Stimulated activated naive CD8-positive, alpha-beta T cell treated with anti-CD3 and anti-CD28 coated beads, Interleukin-15, Interleukin-2, amounts not matched to agents 100 ng/mL and 50 ng/mL, for 24 hours (primary cell): ENCODE data around the gene ZCCHC17.
A peak's percentile ranks its signal among the peaks of the same experiment; 100 is the strongest.

ENCODE experiments used
- H3K27ac Mint-ChIP-seq: one replicate; pipeline ENCODE4 v1.8.0; 2021; ENCODE audit warnings: mild to moderate bottlenecking, mixed read lengths
- H3K27me3 Mint-ChIP-seq: one replicate; pipeline ENCODE4 v1.8.0; 2021; ENCODE audit warnings: mixed read lengths
- H3K36me3 Mint-ChIP-seq: one replicate; pipeline ENCODE4 v1.8.0; 2021; ENCODE audit warnings: low read depth, mixed read lengths
- H3K4me1 Mint-ChIP-seq: one replicate; pipeline ENCODE4 v1.8.0; 2021; ENCODE audit warnings: low read depth, mixed read lengths
- H3K4me3 Mint-ChIP-seq: one replicate; pipeline ENCODE4 v1.8.0; 2021; ENCODE audit warnings: mild to moderate bottlenecking, mixed read lengths
- H3K9me3 Mint-ChIP-seq: one replicate; pipeline ENCODE4 v1.8.0; 2021; ENCODE audit warnings: mixed read lengths

The ZCCHC17 gene

DNA sequence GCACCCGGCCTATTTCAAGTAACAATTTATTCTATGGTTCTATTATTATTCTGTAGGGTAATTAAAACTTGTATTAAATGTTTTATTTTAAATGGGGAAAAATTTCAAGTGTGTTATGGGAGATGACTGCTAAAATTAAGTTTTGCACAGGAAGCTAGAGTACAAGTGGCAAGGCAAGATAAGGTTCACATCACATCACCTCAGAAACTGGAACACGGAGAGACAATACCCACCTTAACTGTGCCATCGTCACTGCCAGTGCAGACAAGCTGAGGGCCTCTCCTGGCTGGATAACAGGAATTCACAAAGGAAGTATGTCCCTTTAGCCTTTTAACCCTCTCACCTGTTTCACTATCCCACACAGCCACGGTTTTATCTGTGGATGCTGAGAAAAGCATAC lies 7.8 kb upstream of the ZCCHC17 start:
- H3K36me3 Mint-ChIP-seq, result peaks cover 74% of the 10 kb centered on the region
- no peak overlapping the region for H3K4me3 Mint-ChIP-seq
- H3K27me3 Mint-ChIP-seq, result no peaks in the 10 kb centered on the region
- no peaks in the 10 kb centered on the region for H3K9me3 Mint-ChIP-seq
- peaks cover 9% of the 10 kb centered on the region for H3K4me1 Mint-ChIP-seq
- H3K27ac Mint-ChIP-seq, result no peak overlapping the region

DNA sequence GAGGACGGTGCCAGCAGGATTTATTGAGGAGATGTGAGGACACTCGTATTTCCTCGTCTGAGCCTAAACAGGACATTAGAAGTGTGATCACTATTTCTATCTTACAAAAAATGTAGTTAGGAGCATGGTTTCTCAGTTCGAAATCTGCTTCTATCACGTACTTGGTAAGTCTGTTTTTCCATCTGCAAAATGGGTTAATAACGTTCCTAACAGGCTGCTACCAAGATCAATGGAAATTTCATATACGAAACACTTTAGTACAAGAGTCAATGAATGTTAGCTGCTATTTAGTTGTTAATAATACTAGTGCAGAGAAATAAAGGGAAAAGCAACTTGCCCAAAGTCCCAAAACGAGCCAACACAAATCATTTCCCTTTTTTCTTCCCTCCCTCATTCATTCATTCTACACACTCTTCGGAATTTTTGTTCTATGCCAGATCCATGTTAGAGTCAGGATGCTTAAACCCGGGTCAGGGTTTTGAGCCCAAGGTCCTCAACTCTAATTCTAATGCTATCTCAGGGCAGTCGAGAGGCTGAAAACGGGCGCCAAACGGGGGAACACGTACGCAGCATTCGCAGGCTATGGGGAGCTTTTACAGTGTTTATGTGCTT lies 852 bp upstream of the ZCCHC17 start:
- H3K9me3 Mint-ChIP-seq, result no peaks in the 10 kb centered on the region
- no peak overlapping the region for H3K27ac Mint-ChIP-seq
- H3K27me3 Mint-ChIP-seq, result no peaks in the 10 kb centered on the region
- H3K4me3 Mint-ChIP-seq, result no peak overlapping the region
- peaks cover 31% of the 10 kb centered on the region for H3K4me1 Mint-ChIP-seq
- peaks cover 40% of the 10 kb centered on the region for H3K36me3 Mint-ChIP-seq

GRCh38 chr1:31297277-31298247 lies 730 bp downstream of the ZCCHC17 start:
- peaks cover 34% of the 10 kb centered on the region for H3K36me3 Mint-ChIP-seq
- no peaks in the 10 kb centered on the region for H3K27me3 Mint-ChIP-seq
- no peak overlapping the region for H3K27ac Mint-ChIP-seq
- H3K4me3 Mint-ChIP-seq, result no peak overlapping the region
- peaks cover 31% of the 10 kb centered on the region for H3K4me1 Mint-ChIP-seq
- no peaks in the 10 kb centered on the region for H3K9me3 Mint-ChIP-seq

DNA sequence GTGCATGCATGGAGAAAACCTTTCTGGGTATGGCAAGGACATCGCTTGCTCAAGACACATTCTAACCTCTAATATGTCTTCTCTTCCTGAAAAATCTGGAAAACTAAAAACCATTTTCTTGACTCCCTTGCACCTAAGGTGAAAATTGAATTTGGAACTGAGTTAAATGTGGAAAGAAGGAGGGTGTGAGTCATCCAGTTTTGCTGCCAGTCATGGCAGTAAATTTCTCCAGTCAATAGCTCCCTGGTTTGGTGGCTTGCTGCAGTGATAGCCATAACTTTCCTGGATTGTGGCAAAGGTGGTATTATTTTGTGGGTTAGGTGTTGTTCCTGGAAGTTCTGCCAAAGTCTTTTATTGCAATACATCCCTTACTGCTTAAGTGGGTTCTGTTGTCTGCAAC lies 2.5 kb downstream of the ZCCHC17 start:
- H3K4me1 Mint-ChIP-seq, result peaks cover 24% of the 10 kb centered on the region
- peak overlapping the region; percentile 4 for H3K4me3 Mint-ChIP-seq
- peak overlapping the region; percentile 5 for H3K27ac Mint-ChIP-seq
- peaks cover 23% of the 10 kb centered on the region for H3K36me3 Mint-ChIP-seq
- H3K27me3 Mint-ChIP-seq, result no peaks in the 10 kb centered on the region
- no peaks in the 10 kb centered on the region for H3K9me3 Mint-ChIP-seq

DNA sequence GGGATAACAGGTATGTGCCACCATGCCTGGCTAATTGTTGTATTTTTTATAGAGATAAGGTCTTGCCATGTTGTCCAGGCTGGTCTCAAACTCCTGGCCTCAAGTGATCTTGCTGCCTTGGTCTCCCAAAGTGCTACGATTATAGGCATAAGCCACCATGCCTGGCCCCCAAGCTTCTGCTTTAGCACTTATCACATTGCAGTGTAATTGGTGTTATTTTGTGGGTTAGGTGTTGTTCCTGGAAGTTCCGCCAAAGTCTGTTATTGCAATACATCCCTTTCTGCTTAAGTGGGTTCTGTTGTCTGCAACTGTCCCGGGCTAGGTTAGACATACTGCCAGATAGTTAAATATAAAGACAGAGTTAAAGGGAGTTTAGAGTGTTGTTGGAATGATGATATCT lies 3.4 kb downstream of the ZCCHC17 start:
- H3K4me1 Mint-ChIP-seq, result peaks cover 24% of the 10 kb centered on the region
- no peaks in the 10 kb centered on the region for H3K27me3 Mint-ChIP-seq
- no peak overlapping the region for H3K27ac Mint-ChIP-seq
- H3K9me3 Mint-ChIP-seq, result no peaks in the 10 kb centered on the region
- no peak overlapping the region for H3K4me3 Mint-ChIP-seq
- H3K36me3 Mint-ChIP-seq, result peaks cover 17% of the 10 kb centered on the region

GRCh38 chr1:31302709-31303441 lies 6.0 kb downstream of the ZCCHC17 start:
- Mint-ChIP-seq H3K27me3 (no peaks in the 10 kb centered on the region), H3K4me1 (peaks cover 24% of the 10 kb centered on the region), H3K9me3 (no peaks in the 10 kb centered on the region), H3K4me3 (no peak overlapping the region), H3K36me3 (peaks cover 20% of the 10 kb centered on the region), H3K27ac (no peak overlapping the region)

DNA sequence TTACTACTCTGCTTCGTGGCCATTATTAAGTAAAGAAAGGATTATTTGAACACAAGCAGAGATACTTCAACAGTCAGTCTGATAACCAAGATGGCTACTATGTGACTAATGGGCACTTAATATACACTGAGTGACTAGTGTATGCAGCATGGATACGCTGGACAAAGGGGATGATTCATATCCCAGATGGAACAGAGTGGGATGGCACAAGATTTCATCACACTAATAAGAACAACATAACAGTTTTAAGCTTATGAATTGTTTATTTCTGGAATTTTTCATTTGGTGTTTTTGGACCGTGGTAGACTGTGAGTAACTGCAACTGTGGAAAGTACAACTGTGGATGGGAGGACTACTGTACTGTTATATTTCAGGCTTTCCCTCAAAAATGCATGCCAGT lies 9.4 kb downstream of the ZCCHC17 start:
- no peak overlapping the region for H3K27ac Mint-ChIP-seq
- H3K9me3 Mint-ChIP-seq, result no peaks in the 10 kb centered on the region
- H3K4me1 Mint-ChIP-seq, result peaks cover 3% of the 10 kb centered on the region
- peaks cover 32% of the 10 kb centered on the region for H3K36me3 Mint-ChIP-seq
- no peak overlapping the region for H3K4me3 Mint-ChIP-seq
- H3K27me3 Mint-ChIP-seq, result no peaks in the 10 kb centered on the region

- no peak overlapping the region for H3K27ac Mint-ChIP-seq
- no peak overlapping the region for H3K4me3 Mint-ChIP-seq
- H3K36me3 Mint-ChIP-seq, result peaks cover 38% of the 10 kb centered on the region
- peaks cover 3% of the 10 kb centered on the region for H3K4me1 Mint-ChIP-seq
- H3K27me3 Mint-ChIP-seq, result no peaks in the 10 kb centered on the region
- no peaks in the 10 kb centered on the region for H3K9me3 Mint-ChIP-seq
Measured at GRCh38 chr1:31308036-31308435, 11.2 kb downstream of the ZCCHC17 start.

DNA sequence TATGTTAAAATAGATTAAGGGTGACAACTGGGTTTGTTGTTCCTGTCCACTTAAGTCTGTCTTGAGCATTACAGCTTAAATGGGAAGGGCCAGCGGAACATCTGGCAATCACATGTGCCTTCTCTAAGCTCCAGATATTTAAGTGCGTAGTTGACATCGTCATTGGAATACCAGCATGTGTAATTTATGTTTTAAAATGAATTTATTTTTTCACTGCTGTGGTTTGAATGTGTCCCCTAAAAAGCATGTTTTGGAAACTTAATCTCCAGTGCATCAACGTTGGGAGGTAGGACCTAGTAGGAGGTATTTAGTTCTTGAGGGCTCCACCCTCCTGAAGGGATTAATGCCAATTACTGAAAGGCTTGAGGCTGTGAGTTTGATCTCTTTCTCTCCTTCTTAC lies 13.4 kb downstream of the ZCCHC17 start:
- Mint-ChIP-seq H3K4me3 (no peak overlapping the region), H3K36me3 (peaks cover 53% of the 10 kb centered on the region), H3K9me3 (no peaks in the 10 kb centered on the region), H3K27ac (no peak overlapping the region), H3K4me1 (no peaks in the 10 kb centered on the region), H3K27me3 (no peaks in the 10 kb centered on the region)

GRCh38 chr1:31315902-31316301 lies 19.1 kb downstream of the ZCCHC17 start:
- H3K9me3 Mint-ChIP-seq, result no peaks in the 10 kb centered on the region
- no peaks in the 10 kb centered on the region for H3K27me3 Mint-ChIP-seq
- no peak overlapping the region for H3K27ac Mint-ChIP-seq
- H3K36me3 Mint-ChIP-seq, result peaks cover 67% of the 10 kb centered on the region
- H3K4me3 Mint-ChIP-seq, result no peak overlapping the region
- H3K4me1 Mint-ChIP-seq, result no peaks in the 10 kb centered on the region

GRCh38 chr1:31318146-31318545 lies 21.3 kb downstream of the ZCCHC17 start:
- Mint-ChIP-seq H3K27ac (no peak overlapping the region), H3K36me3 (peaks cover 65% of the 10 kb centered on the region), H3K27me3 (no peaks in the 10 kb centered on the region)

DNA sequence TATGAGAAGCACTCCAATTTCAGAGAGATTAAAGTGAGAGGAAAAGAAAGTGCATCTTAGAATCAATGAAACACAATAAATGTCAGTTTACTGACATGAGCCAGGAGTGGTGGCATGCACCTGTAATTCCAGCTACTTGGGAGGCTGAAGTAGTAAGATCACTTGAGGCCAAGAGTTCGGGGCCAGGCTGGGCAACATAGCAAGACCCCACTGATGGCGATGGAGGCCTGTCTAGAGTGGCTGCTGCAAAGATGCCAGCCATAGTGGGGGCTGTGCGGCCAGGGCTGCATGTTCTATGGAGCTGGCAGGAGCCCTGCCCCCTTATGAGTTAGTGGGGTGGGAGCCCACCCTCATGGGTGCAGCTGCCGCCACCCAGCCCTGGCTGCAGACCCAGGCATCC lies 27.3 kb downstream of the ZCCHC17 start:
- no peak overlapping the region for H3K27ac Mint-ChIP-seq
- peaks cover 30% of the 10 kb centered on the region for H3K36me3 Mint-ChIP-seq
- no peaks in the 10 kb centered on the region for H3K4me1 Mint-ChIP-seq
- H3K4me3 Mint-ChIP-seq, result no peak overlapping the region
- H3K9me3 Mint-ChIP-seq, result no peaks in the 10 kb centered on the region
- no peaks in the 10 kb centered on the region for H3K27me3 Mint-ChIP-seq

More at GRCh38 chr1:31318146-31318545, 21.3 kb downstream of the ZCCHC17 start:
- Mint-ChIP-seq H3K9me3 (no peaks in the 10 kb centered on the region), H3K4me1 (no peaks in the 10 kb centered on the region), H3K4me3 (no peak overlapping the region)

GRCh38 chr1:31324992-31325391 lies 28.2 kb downstream of the ZCCHC17 start:
- no peak overlapping the region for H3K27ac Mint-ChIP-seq
- no peaks in the 10 kb centered on the region for H3K4me1 Mint-ChIP-seq
- H3K27me3 Mint-ChIP-seq, result no peaks in the 10 kb centered on the region
- no peaks in the 10 kb centered on the region for H3K9me3 Mint-ChIP-seq
- no peak overlapping the region for H3K4me3 Mint-ChIP-seq
- peaks cover 26% of the 10 kb centered on the region for H3K36me3 Mint-ChIP-seq

GRCh38 chr1:31326461-31326860 lies 29.6 kb downstream of the ZCCHC17 start:
- peaks cover 15% of the 10 kb centered on the region for H3K36me3 Mint-ChIP-seq

DNA sequence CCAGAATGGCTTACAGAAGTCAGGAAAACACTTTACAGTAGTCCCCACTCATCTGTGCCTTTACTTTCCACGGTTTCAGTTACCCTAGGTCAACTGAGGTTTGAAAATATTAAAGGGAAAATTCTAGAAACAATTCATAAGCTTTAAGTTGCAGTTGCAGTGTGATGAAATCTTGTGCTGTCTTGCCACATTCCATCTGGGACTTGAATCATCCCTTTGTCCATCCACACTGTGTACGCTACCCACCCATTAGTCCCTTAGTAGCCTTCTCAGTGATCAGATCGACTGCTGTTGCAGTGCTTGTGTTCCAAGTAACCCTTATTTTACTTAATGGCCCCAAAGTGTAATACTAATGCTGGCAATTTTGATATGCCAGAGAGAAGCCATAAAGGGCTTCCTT lies 30.5 kb downstream of the ZCCHC17 start:
- Mint-ChIP-seq H3K27me3 (no peaks in the 10 kb centered on the region), H3K4me3 (no peak overlapping the region), H3K27ac (no peak overlapping the region), H3K36me3 (peaks cover 16% of the 10 kb centered on the region), H3K4me1 (no peaks in the 10 kb centered on the region), H3K9me3 (no peaks in the 10 kb centered on the region)

More at GRCh38 chr1:31326461-31326860, 29.6 kb downstream of the ZCCHC17 start:
- H3K27ac Mint-ChIP-seq, result no peak overlapping the region
- H3K9me3 Mint-ChIP-seq, result no peaks in the 10 kb centered on the region
- no peaks in the 10 kb centered on the region for H3K27me3 Mint-ChIP-seq
- no peaks in the 10 kb centered on the region for H3K4me1 Mint-ChIP-seq
- H3K4me3 Mint-ChIP-seq, result no peak overlapping the region
